Left hindlimb (tissue), 1 donor: ENCODE results near the gene ZCCHC7.
"Not testable (repeated sequence)": the region's sequence is repeated elsewhere in the genome, so short reads cannot be mapped to it uniquely, and the experiment has no call there.

Experiments
- DNase-seq: peaks from one replicate; pipeline ENCODE4 v3.0.0-alpha.2; 2018

The ZCCHC7 gene

DNA sequence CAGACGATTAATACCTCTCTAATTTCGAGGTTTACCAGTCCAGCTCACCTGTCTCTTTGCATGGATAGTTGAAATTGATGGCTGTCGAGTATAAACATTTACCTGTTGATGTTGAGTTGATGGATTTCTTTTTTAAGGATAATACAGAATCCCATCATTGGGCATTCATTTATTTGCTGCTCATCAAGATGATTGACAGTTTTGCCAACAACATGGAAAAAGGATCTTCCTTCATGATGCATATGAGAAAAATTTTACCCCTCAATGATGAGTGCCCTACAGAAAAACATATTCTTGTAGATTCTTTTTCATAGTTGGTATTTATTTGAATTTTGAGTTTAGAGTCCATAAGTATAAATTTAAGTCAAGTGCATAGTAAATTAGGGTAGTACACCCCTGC lies 59.2 kb downstream of the ZCCHC7 start:
- no peak for DNase-seq

DNA sequence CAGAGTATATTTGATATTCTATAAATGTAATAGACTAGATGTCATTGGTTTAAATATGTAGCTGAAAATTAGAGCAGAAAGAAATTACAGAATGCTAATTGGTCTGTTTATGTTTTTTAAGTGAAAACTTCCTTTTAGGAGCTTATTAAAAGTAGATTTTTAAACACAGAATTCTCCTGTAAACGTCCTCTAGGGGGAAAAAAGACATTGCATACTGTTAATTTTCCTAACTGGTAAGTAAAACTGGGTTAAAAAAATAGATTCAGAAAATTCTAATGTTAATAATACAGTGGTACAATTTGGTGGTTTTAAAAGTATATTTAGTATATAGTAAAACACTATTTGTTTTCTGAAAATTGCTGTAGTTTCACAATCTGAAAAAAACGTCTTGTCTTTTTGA lies 59.8 kb downstream of the ZCCHC7 start:
- DNase-seq, result no peak

DNA sequence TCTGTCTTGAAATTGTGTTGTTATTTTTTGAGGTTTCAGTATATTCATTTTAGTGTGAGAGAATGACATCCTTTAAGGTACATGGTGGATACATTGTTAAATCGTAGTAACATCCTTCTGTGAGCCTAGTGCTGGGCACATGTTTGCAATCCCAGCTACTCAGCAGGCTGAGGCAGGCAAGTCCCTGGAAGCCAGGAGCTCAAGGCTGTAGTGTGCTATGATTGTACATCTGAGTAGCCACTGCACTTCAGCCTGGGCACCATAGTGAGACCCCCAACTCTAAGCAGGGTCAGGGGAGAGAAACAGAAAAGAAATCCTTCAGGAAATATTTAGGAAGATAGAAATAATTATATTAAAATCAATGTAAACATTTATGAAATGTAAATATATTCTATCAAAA lies 62.3 kb downstream of the ZCCHC7 start:
- DNase-seq, result no peak

DNA sequence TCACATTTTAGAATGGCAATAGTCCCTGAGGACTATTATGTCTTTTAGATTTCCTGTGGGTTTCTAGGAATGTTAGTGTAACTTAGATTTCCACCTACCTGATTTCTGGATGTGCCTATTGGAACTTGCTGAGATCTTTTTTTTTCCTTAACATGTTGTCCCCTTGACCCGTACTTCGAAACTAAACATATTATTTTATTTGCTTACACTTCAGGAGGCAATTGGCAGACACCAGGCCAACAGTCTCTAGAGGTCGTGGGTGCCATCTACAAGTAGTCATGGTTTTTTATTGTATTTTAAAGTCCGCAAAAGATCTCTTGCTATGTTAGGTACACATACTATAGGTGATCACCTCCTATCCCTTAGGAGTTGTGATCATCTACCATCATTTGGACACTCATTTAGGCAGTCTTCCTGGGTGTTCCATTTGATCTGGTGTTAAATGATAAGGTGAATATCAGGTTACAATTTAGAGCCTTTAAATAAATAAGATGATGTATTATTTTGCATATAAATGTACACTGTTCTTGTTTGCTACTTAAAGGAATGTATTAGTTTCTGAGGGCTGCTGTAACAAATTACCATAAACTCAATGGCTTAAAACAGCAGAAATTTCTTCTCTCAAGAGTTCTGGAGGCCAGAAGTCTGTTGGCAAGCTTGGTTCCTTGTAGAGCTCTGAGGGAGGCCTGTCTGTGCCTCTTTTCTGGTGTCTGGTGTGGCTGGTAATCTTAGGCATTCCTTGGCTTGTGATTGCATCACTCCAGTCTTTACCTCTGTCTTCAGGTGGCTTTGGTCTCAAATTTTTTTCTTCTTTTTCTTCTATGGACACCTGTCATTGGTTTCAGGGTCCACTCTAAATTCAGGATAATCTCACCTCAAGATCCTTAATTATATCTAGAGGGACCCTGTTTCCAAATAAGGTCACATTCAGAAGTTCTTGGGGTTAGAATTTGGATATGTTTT lies 64.8 kb downstream of the ZCCHC7 start:
- no peak for DNase-seq

DNA sequence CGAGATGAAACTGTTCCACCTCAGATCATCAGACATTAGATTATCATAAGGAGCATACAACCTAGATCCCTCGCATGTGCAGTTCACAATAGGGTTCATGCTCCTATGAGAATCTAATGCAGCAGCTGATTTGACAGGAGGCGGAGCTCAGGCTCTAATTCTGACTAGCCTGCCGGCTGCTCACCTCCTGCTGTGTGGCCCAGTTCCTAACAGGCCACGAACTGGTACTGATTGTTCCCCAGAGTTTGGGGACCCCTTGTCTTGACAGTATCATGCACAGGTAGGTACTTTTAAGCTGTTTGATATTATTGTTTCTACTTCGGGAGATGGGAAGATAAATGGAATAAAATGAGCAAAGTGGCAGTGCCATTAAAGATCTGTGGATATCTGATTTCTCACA lies 66.9 kb downstream of the ZCCHC7 start:
- no peak for DNase-seq

DNA sequence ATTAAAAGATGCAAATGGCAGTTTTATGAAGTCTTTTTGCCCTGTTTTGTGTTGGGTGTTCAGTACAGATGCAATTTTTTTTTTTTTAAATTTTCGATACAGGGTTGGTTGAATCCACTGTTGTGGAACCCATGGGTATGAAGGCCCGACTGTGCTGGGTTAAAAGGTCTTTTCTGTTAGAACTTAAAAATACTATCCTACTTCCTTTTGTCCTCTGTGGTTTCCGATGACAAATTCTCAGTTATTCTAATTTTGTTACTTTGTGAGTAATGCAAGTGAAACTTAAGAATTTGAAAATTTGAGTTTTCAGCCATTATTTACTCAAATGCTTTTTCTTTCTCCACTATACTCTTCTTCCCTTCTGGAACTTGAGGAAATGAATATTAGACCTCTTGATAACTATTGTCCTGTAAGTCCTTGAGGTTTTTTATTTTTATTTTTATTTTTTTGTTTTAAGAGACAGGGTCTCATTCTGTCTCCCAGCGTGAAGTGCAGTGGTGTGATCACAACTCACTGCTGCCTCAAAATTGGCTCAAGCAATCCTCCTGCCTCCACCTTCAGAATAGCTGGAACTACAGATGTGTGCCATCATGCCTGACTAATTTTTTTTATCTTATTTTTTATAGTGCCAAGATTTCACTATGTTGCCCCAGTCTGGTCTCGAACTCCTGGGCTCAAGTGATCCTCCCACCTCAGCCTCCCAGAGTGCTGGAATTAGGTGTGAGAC lies 67.5 kb downstream of the ZCCHC7 start:
- no peak for DNase-seq

DNA sequence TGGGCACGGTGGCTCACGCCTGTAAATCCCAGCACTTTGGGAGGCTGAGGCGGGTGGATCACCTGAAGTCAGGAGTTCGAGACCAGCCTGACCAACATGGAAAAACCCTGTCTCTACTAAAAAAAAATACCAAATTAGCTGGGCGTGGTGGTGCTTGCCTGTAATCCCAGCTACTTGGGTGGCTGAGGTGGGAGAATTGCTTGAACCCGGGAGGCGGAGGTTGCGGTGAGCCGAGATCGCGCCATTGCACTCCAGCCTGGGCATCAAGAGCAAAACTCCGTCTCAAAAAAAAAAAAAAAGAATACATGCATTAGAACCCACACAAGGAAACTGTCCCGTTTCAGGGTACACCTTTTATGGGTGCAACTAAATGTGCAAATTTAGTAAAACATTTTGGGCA lies 70.4 kb downstream of the ZCCHC7 start:
- DNase-seq, result not testable (repeated sequence)

DNA sequence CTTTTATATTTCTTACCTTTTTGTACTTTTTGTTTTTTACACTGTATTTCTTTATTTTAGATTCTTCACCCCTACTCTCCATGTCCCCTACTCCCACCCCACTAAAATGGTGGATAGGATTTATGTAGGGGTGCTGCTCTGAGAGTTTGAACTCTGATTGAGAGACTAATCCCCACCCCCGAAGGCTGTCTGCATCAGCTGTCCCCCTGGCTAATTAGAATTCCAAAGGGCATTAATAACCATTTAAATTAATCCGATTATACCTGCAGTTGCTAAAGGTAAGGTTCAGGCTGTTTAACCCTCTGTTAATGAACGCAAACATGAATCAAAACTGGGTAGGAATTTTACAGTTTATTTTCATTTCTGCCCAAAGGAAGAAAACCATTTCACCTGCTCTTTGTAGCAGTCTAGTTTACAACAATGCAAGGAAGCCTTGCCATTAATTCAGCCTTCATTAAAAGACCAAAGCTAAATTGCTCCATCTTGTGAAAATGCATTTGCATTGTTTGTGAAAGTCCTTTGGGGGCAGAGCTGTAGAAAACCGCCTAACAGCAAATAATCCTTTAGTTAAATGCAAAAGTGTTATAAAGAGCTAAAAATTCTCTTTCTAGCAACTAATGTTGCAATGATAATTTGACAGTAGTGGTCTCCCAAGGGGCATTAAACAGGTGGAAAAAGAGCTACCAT lies 71.2 kb downstream of the ZCCHC7 start:
- no peak for DNase-seq

DNA sequence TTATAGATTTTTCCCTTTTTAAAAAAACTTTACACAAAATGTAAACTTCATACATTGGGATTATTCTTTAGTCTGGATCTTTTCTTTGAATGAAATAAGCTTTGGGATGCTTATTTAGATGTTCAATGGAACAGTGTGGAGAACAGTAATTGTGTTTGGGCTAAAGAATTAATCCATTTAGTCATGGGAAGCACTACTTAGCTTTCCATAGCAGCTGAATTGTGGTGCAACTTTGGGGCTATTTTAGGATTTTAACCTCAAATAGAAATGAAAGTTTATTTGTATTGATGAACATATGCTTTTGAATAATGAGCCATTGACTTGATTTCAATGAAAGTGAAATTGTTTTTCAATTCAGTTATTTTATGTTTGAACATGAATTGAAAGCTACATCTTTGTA lies 72.4 kb downstream of the ZCCHC7 start:
- no peak for DNase-seq

DNA sequence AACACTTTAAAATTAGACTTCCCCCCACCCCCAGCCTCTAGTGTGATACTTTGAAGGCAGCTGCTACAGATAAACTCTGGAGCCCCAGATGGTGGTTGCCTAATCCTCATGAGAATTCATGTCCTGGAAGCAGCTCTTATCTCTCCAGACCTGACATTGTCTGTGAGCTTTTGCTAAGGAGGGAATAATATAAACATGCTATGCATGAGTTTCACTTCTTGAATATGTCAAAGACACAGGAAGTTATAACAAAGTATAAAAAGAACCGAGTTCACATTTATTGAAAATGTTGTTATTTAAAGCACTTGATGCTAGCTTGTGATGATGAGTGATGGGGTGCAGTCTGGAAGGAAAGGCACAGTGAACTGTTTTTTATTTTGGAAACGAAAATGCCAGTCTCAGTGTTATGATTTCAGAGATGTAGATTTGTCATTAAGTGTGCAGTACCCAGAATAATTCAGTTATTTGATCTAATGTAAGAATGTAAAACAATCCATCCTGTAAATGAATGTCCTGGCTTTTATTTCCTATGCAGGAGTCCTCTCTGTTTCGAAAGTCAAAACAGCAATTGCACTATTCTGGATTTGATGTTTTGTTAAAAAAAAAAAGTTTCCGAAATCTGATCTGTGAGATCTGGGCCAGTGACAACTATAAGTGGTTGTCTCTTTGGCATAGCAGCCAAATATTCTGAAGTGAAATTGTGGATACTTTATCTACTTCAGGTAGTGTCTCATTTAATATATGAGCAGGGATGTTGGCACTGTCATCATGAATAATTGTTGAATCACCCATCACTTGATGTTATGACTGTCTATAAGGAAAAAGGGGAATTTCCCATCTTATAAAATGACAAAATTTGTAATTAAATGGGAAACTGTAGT lies 77.0 kb downstream of the ZCCHC7 start:
- no peak for DNase-seq

DNA sequence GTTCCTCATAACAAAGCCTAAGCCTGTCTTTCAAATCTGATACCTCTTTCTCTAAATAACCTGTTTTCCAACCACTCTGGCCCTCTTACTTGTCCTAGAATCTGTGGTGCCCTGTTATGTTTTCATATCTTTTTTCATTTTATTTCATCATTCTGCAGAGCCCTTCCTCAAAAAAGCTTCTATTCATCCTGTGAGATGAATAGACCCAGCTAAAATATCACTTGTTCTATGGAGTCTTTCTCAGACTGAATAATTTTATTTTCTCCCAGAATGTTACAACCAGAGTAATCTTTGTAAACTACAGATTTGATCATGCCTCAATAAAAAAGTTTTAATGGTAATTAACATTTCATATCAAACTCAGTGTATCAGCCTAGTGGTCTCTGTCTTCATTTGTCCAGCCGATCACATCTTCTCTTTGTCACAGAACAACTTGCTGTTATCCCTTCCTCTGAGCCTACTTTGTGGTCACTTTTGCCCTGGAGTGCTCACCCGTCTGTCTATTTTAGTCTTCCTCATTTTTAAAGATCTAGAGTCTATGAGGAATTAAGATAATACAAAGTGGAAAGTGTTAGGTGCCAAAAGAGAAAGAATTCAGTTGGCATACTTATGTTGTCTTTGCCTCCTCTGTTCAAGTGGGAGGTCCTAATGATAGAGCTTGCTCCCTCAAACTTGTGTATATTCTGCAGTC lies 77.8 kb downstream of the ZCCHC7 start:
- no peak for DNase-seq

DNA sequence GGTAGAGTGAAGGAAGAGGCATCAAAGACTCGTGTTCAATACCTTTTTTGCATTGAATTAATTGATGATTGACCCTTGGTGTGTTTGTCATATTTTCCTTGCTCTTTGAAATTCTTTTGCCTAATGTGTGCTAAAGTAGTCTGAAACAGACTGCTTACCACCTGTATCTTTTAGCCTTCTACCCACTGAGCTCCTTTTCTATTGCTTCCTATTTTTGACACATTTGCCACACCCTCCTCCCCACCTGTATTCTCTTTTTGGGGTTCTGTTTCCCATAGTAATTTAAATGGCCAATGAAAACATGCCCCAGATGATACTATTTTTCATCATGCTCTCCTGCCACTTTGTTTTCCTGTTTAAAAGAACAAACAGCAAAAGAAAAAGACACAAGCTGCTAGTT lies 78.5 kb downstream of the ZCCHC7 start:
- DNase-seq, result no peak

DNA sequence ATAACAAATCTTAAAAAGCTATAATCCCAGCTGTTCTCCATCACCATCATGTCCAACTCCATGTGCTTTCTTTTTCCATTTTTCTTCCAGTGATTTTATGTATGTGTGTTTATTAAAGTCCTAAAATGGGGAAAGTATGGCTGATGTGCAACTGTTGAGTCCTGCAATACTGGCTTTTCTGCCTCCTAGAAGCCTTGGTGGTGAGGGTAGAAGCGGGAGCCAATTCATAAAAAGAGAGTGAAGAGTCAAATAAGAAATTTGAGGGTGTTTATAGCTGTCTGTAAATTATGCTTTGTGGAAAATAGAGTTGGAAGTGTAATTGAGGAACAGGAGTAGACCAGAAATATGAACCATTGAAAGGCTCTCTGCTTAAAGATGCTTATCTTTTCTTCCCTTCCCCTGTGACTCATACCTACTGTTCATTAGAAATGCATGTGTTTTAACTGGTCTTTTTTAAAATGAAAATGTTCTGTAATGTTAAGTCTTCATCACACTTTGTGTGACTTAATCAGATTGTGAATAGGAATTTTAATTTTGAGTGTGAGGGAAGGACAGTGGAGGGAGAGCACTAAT lies 80.1 kb downstream of the ZCCHC7 start:
- DNase-seq, result no peak

DNA sequence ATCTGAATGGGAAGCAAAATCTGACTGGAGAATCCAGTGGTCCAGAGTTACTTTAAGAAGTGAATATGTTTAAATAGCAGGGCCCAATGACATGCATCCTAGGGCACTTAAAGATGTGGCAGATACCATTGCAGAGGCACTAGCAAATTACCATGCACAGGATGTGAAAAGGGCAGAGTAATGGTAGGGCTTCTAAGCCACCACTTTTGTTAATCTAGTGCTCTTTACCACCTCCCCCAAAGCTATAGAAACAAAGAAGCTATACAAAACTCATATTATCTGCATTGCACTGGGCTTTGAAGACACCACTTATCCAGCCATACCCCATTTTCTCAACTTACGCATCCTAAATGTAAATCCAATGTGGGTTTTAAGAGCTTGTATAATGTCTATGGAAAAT lies 81.2 kb downstream of the ZCCHC7 start:
- DNase-seq, result no peak

DNA sequence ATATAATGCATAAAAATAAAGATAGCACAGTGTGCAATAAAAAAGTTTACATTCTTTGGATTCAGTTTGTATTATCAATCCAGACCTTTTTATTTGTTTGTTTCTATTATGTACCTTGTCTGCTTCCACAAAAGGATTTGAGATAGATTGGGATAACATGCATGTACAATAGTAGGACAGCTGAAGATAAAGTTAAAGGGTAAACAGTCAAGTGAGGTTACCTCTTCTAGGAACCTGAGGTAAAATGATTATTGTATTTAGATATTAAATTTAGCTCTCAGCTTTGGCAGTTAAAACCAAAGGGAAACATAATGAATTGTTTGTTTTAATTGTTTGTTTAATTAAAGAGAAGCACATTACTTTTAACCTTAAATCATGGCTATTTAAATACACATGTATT lies 81.7 kb downstream of the ZCCHC7 start:
- DNase-seq, result no peak

DNA sequence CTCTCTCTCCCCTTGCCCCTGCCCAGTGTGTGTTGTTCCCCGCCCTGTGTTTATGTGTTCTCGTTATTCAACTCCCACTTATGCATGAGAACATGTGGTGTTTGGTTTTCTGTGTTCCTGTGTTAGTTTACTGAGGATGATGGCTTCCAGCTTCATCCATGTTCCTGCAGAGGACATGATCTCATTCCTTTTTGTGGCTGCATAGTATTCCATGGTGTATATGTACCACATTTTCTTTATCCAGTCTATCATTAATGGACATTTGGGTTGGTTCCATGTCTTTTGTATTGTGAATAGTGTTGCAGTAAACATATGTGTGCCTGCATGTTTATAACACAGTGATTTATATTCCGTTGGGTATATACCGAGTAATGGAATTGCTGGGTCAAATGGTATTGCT lies 83.1 kb downstream of the ZCCHC7 start:
- not testable (repeated sequence) for DNase-seq

DNA sequence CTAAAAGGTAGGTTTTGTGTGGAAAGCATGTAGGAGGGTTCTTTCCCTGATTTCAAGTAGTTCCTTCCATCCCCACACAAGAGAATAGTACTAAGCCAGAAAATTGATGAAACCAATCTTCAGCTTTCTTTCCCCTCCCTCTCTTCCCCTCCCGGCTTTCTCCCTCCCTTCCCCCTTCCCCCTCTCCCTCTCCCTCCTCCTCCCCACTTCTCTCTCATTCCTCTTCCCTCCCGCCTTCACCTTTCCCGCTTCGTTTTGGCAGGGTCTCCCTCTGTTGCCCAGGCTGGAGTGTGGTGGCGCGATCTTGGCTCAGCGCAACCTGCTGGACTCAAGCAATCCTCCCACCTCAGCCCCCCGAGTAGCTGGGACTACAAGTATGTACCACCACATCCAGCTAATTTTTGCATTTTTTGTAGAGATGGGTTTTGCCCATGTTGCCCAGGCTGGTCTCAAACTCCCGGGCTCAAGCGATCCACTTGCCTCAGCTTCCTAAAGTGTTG lies 85.8 kb downstream of the ZCCHC7 start:
- no peak for DNase-seq

DNA sequence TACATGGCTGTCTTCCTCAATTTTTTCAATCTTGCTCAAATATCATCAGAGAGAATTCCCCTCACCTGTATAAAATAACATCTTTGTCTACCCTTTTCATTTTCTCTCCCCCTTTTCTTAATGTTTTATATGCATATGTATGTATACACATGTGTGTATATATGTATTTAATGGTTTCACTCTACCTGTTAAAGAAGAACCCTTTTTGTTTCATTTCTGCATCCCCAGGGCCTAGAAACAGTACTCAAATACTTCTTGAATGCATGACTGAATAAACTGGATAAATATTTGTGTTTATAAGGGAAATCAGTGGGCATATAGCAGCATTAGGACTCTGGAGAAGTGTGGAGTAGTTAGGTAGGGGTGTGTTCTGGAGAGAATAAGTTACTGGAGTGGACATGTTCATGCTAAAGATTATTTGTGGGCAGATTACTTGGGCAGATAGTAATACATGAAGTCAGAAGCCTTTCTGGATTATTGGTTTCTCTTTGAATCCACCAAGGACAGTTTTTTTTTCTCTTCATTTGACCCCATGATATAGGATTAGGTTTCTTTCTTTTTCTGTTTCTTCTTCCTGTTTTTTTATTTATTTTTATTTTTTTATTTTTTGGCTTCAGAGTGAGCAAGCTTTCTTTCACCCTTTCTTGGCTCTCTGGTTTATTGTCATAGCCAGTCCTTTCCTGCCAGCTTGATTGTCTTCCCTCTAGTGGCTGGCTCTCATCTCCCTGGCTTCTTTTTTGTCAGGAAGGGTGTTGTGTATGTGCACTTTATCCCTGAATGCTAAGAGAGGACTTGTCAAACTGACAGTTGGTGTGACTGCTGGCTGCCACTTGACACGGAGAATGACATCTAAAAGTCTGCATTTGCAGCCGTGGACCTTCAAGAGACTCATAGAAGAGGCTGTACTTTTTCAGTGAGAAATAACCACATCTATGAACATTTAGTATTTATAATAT lies 89.3 kb downstream of the ZCCHC7 start:
- no peak for DNase-seq

DNA sequence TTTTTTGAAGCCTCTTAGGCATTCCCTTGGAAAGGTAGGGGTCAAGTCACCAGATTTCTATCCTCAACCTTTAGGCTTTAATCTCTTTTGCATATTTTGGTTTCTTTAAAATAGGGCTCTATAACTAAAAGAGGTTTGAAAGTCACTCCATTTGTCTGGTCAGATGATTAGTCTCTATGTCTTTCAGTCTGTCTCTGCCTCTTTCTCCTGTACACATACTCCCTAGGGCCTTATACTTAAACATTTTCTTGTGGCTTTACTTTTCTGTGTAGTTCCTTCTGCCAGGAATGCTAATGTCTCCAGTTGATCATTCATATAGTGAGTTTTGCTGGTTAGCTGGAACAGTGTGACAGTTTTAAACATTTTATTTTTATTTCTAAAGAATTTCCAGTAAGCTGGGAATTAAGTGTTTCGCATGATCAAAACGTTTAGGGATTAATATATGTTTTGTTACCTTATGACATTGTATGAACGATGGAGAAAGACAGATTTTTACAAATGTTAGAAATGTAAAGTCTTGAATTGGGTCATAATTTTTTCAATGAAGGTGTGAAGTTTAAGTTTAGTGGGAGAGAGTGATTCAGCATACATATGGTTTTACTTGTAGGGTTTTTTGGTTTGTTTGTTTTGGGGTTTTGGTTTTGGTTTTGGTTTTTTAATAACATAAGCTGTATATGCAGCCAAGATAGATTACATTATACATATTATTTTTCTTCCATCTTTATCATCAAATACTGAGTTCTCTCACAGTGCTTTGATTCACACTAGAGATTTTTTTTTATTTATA lies 90.6 kb downstream of the ZCCHC7 start:
- no peak for DNase-seq
